Suprapubic skin (tissue), 4 donors: ENCODE measurements around the gene ABCD3. TPM values are rescaled to one million over a fixed set of nuclear protein-coding genes. Genes with fewer than 3 reads are reported as not detected.

Experiments used
- DNase-seq, 2 donors: peaks; one replicate each; pipeline ENCODE4 v3.0.0-alpha.2; 2019; ENCODE audit warnings: low spot score in 2 of 2
- H3K27ac ChIP-seq: fragments of 200-600 bp; sonication (generic); one replicate; pipeline ENCODE4 v1.5.1; 2019
- H3K27me3 ChIP-seq: fragments of 200-600 bp; sonication (generic); one replicate; pipeline ENCODE4 v1.5.1; 2019
- H3K36me3 ChIP-seq: fragments of 200-600 bp; sonication (generic); one replicate; pipeline ENCODE4 v1.5.1; 2019
- H3K4me1 ChIP-seq: fragments of 200-600 bp; sonication (generic); one replicate; pipeline ENCODE4 v1.5.1; 2019
- H3K4me3 ChIP-seq: fragments of 200-600 bp; sonication (generic); one replicate; pipeline ENCODE4 v1.5.1; 2019; ENCODE audit warnings: mild to moderate bottlenecking
- H3K9me3 ChIP-seq: fragments of 200-600 bp; sonication (generic); one replicate; pipeline ENCODE4 v1.5.1; 2019
- EP300 ChIP-seq: sonication (generic); formaldehyde crosslinking; IDR thresholded peaks from one replicate; pipeline ENCODE4 v1.6.1; 2017; ENCODE audit warnings: antibody characterized with exemption
- POLR2A ChIP-seq, 2 donors: fragments of 450-650 bp; IDR thresholded peaks; one replicate each; pipeline ENCODE4 v1.6.1; 2017; ENCODE audit warnings: antibody characterized with exemption in 2 of 2, mild to moderate bottlenecking in 2 of 2, moderate library complexity in 2 of 2
- POLR2AphosphoS5 ChIP-seq, 3 donors: sonication (generic); formaldehyde crosslinking; IDR thresholded peaks; one replicate each; pipeline ENCODE4 v1.6.1; 2017; ENCODE audit warnings: antibody characterized with exemption in 3 of 3
- WGBS: methylation state at CpG from one replicate; pipeline ENCODE4 v1.1.5; 2018; 5-methylcytosine and 5-hydroxymethylcytosine counted together
- total RNA-seq, 4 donors: library from RNA; depleted of rRNA; stranded (reverse); fragments of >200 nt; gene quantifications; one replicate each; pipeline ENCODE4 v1.1.0, GENCODE V29; 2016
- TF ChIP-seq, protein P1 (sequence below), 2 donors: fragments of 200-600 bp in 1 of 2; fragments of 450-650 bp in 1 of 2; sonication (generic) in 1 of 2; IDR thresholded peaks; one replicate each; pipeline ENCODE4 v1.5.1; 2016 to 2019; ENCODE audit warnings: antibody characterized with exemption in 2 of 2, mild to moderate bottlenecking in 1 of 2, moderate library complexity in 1 of 2

Gene ABCD3
- total RNA-seq, 4 donors from 2014 or later = 27.6 to 46.5 (median 39.8) TPM

DNA sequence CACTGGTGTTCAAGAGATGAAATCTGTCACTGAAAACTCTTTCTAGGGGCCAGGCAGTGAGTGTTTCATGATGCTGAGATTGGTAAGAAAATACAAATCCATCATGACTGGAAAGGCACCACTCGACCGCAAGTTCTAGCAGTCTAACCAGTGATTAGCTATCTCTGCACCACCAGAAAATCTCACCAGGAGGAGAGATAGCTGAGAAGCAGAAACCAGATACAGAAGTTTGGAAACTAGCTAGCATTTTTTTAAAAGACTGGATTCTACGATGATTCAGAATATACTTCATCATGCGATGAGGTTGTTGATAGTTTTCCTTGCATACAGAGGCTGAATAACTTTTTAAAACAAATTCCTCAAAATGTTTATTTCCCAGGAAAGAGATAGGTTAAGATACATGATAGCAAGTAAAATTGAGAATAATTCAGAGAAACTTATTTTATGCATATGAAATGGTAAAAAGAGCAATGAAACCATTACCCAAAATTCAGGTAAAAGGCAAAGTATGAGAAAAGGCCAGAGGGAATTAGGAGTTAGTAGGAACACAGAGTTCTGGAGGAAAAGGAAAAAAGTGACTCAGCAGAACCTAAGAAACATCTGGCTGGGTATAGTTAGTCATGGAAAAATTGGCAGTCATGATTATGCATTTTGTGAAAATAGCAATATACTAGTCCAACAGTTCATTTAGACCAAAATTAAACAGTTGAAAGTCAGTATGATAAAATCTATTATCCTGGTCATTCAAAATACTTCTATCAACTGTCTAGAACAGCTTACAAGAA, 126.7 kb downstream of the ABCD3 start:
- Histone ChIP-seq H3K4me1 (peaks cover 42% of the 10 kb centered on the region), H3K9me3 (no peaks in the 10 kb centered on the region), H3K27me3 (peaks cover 3% of the 10 kb centered on the region), H3K27ac (peak overlapping the region; percentile 50), H3K4me3 (no peak overlapping the region), H3K36me3 (no peaks in the 10 kb centered on the region)
- TF ChIP-seq, protein P1, sequence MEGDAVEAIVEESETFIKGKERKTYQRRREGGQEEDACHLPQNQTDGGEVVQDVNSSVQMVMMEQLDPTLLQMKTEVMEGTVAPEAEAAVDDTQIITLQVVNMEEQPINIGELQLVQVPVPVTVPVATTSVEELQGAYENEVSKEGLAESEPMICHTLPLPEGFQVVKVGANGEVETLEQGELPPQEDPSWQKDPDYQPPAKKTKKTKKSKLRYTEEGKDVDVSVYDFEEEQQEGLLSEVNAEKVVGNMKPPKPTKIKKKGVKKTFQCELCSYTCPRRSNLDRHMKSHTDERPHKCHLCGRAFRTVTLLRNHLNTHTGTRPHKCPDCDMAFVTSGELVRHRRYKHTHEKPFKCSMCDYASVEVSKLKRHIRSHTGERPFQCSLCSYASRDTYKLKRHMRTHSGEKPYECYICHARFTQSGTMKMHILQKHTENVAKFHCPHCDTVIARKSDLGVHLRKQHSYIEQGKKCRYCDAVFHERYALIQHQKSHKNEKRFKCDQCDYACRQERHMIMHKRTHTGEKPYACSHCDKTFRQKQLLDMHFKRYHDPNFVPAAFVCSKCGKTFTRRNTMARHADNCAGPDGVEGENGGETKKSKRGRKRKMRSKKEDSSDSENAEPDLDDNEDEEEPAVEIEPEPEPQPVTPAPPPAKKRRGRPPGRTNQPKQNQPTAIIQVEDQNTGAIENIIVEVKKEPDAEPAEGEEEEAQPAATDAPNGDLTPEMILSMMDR (IDR thresholded peaks at IDR 0.05) = no peak
- 78% methylated on average over 4 of the region's 4 CpGs for WGBS
- DNase-seq = no peak

GRCh38 chr1:94549706-94550105, 131.5 kb downstream of the ABCD3 start:
- Histone ChIP-seq H3K4me1 (peaks cover 10% of the 10 kb centered on the region), H3K36me3 (no peaks in the 10 kb centered on the region), H3K4me3 (no peak overlapping the region), H3K27ac (no peak overlapping the region), H3K9me3 (no peaks in the 10 kb centered on the region), H3K27me3 (no peaks in the 10 kb centered on the region)
- 58% methylated on average over 5 of the region's 5 CpGs for WGBS
- no peak for DNase-seq
- TF ChIP-seq POLR2AphosphoS5 (IDR thresholded peaks at IDR 0.05) (no peak), EP300 (no peak), POLR2A (IDR thresholded peaks at IDR 0.05) (no peak)
- TF ChIP-seq, protein P1 (IDR thresholded peaks at IDR 0.05) = no peak

- H3K27me3 ChIP-seq = no peaks in the 10 kb centered on the region
- no peak overlapping the region for H3K4me3 ChIP-seq
- H3K4me1 ChIP-seq = peaks cover 7% of the 10 kb centered on the region
- no peaks in the 10 kb centered on the region for H3K9me3 ChIP-seq
- DNase-seq = no peak
- WGBS = 75% methylated on average over 6 of the region's 6 CpGs
- H3K27ac ChIP-seq = no peak overlapping the region
- TF ChIP-seq EP300 = no peak
- TF ChIP-seq POLR2A (IDR thresholded peaks at IDR 0.05) = no peak
- TF ChIP-seq POLR2AphosphoS5 (IDR thresholded peaks at IDR 0.05) = no peak
- TF ChIP-seq, protein P1 (IDR thresholded peaks at IDR 0.05) = no peak
- no peaks in the 10 kb centered on the region for H3K36me3 ChIP-seq
These were observed 132.2 kb downstream of the ABCD3 start for GRCh38 chr1:94550396-94550795.

DNA sequence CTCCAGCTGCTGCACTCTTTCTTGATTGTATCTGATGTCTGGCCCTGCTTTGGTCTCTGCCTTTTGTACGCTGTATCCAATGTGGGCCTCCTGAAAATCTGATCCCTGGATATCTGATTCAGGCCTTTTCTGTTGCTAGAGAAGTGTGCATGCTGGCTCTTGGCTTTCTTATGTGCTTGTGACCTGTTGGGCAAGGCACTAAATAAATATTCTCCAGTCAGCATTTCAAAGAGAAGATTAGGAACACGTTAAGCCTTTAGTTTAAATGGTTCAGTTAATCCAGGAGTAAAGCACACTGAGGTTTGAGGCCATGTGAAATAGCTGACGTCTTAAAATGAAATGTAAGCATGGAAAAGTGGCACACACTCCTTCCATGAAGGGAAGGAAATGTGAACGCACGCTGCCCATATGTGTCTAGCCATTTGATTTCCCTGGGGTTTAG, 132.6 kb downstream of the ABCD3 start:
- DNase-seq = no peak
- Histone ChIP-seq H3K9me3 (no peaks in the 10 kb centered on the region), H3K4me3 (no peak overlapping the region), H3K4me1 (peaks cover 7% of the 10 kb centered on the region), H3K27me3 (no peaks in the 10 kb centered on the region), H3K27ac (no peak overlapping the region), H3K36me3 (no peaks in the 10 kb centered on the region)
- WGBS = 76% methylated on average over 5 of the region's 5 CpGs
- TF ChIP-seq, protein P1 (IDR thresholded peaks at IDR 0.05) = no peak
- TF ChIP-seq POLR2AphosphoS5 (IDR thresholded peaks at IDR 0.05) = no peak
- no peak for TF ChIP-seq POLR2A (IDR thresholded peaks at IDR 0.05)
- TF ChIP-seq EP300 = no peak

DNA sequence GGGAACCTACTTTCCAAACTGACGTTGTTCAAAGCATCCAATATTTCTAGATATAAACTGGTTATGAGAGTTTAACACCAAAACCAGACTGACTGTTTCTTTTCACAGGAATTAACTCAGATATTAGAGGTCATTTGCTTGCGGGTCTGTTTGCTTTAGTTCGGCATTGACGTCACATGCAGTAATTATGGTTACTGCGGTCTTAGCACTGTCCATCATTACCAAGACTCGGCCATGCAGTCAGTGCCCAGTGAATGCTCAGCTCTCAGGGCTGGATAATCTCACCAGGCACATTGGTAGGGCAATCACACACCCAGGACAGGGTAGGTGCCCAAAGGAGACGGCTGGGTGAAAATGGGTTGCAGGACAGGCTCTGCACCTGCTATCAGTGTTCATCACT, 133.3 kb downstream of the ABCD3 start:
- Histone ChIP-seq H3K27me3 (no peaks in the 10 kb centered on the region), H3K27ac (no peak overlapping the region), H3K4me3 (no peak overlapping the region), H3K4me1 (peaks cover 7% of the 10 kb centered on the region), H3K9me3 (no peaks in the 10 kb centered on the region), H3K36me3 (no peaks in the 10 kb centered on the region)
- 90% methylated on average over 7 of the region's 7 CpGs for WGBS
- no peak for DNase-seq
- TF ChIP-seq POLR2AphosphoS5 (IDR thresholded peaks at IDR 0.05) (no peak), EP300 (no peak), POLR2A (IDR thresholded peaks at IDR 0.05) (no peak)
- TF ChIP-seq, protein P1 (IDR thresholded peaks at IDR 0.05) = no peak
